ENCODE results near the gene MTHFD1L.

- TF ChIP-seq CTCF (IDR thresholded peaks at IDR 0.05): no peak
- no peak for TF ChIP-seq POLR2A (IDR thresholded peaks at IDR 0.05)
- no peak for TF ChIP-seq POLR2AphosphoS5 (IDR thresholded peaks at IDR 0.05)
Measured at GRCh38 chr6:150868759-150869158, 3.3 kb downstream of the MTHFD1L start.

Data from stomach (tissue), 4 donors.